ENCODE measurements around the gene RBL2.
"Not testable (repeated sequence)": the region's sequence is repeated elsewhere in the genome, so short reads cannot be mapped to it uniquely, and the experiment has no call there.

DNA sequence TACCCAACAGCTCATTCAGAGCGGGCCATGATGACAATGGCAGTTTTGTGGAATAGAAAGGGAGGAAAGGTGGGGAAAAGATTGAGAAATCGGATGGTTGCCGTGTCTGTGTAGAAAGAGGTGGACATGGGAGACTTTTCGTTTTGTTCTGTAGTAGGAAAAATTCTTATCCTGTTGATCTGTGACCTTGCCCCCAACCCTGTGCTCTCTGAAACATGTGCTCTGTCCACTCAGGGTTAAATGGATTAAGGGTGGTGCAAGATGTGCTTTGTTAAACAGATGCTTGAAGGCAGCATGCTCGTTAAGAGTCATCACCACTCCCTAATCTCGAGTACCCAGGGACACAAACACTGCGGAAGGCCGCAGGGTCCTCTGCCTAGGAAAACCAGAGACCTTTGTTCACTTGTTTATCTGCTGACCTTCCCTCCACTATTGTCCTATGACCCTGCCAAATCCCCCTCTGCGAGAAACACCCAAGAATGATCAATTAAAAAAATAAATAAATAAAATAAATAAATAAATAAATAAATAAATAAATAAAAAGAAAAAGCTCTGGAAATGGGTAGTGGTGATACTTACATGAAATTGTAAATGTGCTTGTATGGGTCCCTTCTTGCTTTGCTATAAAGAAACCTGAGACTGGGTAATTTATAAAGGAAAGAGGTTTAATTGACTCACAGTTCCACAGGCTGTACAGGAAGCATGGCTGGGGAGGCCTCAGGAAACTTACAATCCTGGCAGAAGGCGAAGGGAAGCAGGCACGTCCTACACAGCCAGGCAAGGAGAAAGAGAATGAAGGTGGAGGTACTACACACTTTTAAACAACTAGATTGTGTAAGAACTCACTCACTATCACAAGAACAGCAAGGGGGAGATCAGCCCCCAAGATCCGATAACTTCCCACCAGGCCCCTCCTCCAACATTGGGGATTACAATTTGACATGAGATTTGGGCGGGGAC lies 105.8 kb downstream of the RBL2 start:
- TF ChIP-seq POLR2A (IDR thresholded peaks at IDR 0.05) = not testable (repeated sequence)
- TF ChIP-seq, protein P1, sequence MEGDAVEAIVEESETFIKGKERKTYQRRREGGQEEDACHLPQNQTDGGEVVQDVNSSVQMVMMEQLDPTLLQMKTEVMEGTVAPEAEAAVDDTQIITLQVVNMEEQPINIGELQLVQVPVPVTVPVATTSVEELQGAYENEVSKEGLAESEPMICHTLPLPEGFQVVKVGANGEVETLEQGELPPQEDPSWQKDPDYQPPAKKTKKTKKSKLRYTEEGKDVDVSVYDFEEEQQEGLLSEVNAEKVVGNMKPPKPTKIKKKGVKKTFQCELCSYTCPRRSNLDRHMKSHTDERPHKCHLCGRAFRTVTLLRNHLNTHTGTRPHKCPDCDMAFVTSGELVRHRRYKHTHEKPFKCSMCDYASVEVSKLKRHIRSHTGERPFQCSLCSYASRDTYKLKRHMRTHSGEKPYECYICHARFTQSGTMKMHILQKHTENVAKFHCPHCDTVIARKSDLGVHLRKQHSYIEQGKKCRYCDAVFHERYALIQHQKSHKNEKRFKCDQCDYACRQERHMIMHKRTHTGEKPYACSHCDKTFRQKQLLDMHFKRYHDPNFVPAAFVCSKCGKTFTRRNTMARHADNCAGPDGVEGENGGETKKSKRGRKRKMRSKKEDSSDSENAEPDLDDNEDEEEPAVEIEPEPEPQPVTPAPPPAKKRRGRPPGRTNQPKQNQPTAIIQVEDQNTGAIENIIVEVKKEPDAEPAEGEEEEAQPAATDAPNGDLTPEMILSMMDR (IDR thresholded peaks at IDR 0.05) = not testable (repeated sequence)
